HCT116 (cell line): ENCODE results near the gene KCNMB4. TPM values are rescaled to one million over a fixed set of nuclear protein-coding genes. Genes with fewer than 3 reads are reported as not detected.

Source experiments
- ATAC-seq: fragments of 200-7000 bp; cut with Tn5 transposase; 2 replicates; pipeline ENCODE4 v1.9.1; 2020; ENCODE audit warnings: mild to moderate bottlenecking, moderate library complexity
- BruUV-seq: library from RNA; stranded (reverse); fragments of 400-500 nt; replicated peaks from 2 replicates; lab custom pipeline; 2021; lab: Mats Ljungman, UMichigan
- CTCF ChIA-PET: fragments of 300-600 bp; sonication (Branson Sonifier 250); formaldehyde crosslinking; loops from one replicate; lab custom pipeline; 2021; ENCODE audit warnings: antibody characterized with exemption; lab: Charles Lee
- POLR2A ChIA-PET: fragments of 300-600, 350-600 bp; sonication (Branson Sonifier 250); formaldehyde crosslinking; loops from one replicate; lab custom pipeline; 2021; ENCODE audit warnings: antibody characterized with exemption; lab: Charles Lee
- RAD21 ChIA-PET, 2 experiments: fragments of 300-600 bp; sonication (Branson Sonifier 250); formaldehyde crosslinking; loops; one replicate each; lab custom pipeline; 2023; ENCODE audit warnings: low total read pairs in 2 of 2; ENCODE audit not compliant: uncharacterized antibody in 2 of 2, unreplicated experiment in 2 of 2, low non-redundant PET in 1 of 2; lab: Charles Lee
- DNase-seq: peaks from one replicate; pipeline ENCODE4 v3.0.0-alpha.2; 2010; ENCODE audit warnings: low read depth, low spot score
- H2AFZ ChIP-seq: fragments of 200-600 bp; shearing (Covaris generic), sonication (generic); 2 replicates; pipeline ENCODE4 v1.6.1; 2017; ENCODE audit warnings: low read depth, mixed run types, mixed read lengths, antibody characterized with exemption, low read length; ENCODE audit not compliant: poor library complexity, severe bottlenecking
- H3K27ac ChIP-seq: 2 replicates; pipeline ENCODE4 v1.5.1; 2012; ENCODE audit warnings: low read depth, low read length
- H3K27me3 ChIP-seq: fragments of 200-600 bp; sonication (generic); 2 replicates; pipeline ENCODE4 v1.6.1; 2016; ENCODE audit warnings: mixed run types, low read length, mixed read lengths; ENCODE audit not compliant: insufficient read depth
- H3K36me3 ChIP-seq, 2 experiments: fragments of 200-500 bp in 1 of 2; fragments of 200-600 bp in 1 of 2; sonication (Bioruptor generic) in 1 of 2; sonication (generic) in 1 of 2; 2 replicates each; pipeline versions ENCODE4 v1.5.1 to v1.6.1; 2014 to 2016; ENCODE audit warnings: low read length in 2 of 2, inconsistent platforms in 1 of 2, mixed read lengths in 1 of 2, mixed run types in 1 of 2; ENCODE audit not compliant: insufficient read depth in 2 of 2, control insufficient read depth in 1 of 2
- H3K4me1 ChIP-seq, 2 experiments: fragments of 200-600 bp in 1 of 2; sonication (generic) in 1 of 2; 2 replicates each; pipeline versions ENCODE4 v1.5.1 to v1.6.1; 2012 to 2017; ENCODE audit warnings: low read length in 2 of 2, inconsistent platforms in 1 of 2, mild to moderate bottlenecking in 1 of 2, mixed read lengths in 1 of 2, mixed run types in 1 of 2, moderate library complexity in 1 of 2; ENCODE audit not compliant: insufficient read depth in 2 of 2, control insufficient read depth in 1 of 2
- H3K4me2 ChIP-seq: fragments of 200-600 bp; sonication (generic); 2 replicates; pipeline ENCODE4 v1.6.1; 2017; ENCODE audit warnings: mixed run types, low read length, mixed read lengths
- H3K4me3 ChIP-seq, 2 experiments: fragments of 200-600 bp in 1 of 2; sonication (generic) in 1 of 2; replicated peaks in 1 of 2; 2 replicates each; pipeline ENCODE4 v1.5.1; 2011 to 2016; ENCODE audit warnings: low read length in 2 of 2, control low read depth in 1 of 2, low read depth in 1 of 2, mild to moderate bottlenecking in 1 of 2, mixed read lengths in 1 of 2, mixed run types in 1 of 2
- H3K79me2 ChIP-seq: fragments of 200-600 bp; sonication (generic); 2 replicates; pipeline ENCODE4 v1.6.1; 2017; ENCODE audit warnings: mild to moderate bottlenecking, mixed run types, low read length, moderate library complexity, mixed read lengths; ENCODE audit not compliant: insufficient read depth
- H3K9ac ChIP-seq: fragments of 200-600 bp; sonication (generic); 2 replicates; pipeline ENCODE4 v1.6.1; 2016; ENCODE audit warnings: low read length, mixed read lengths
- H3K9me2 ChIP-seq: fragments of 200-600 bp; sonication (generic), shearing (Covaris generic); 2 replicates; pipeline ENCODE4 v1.6.1; 2017; ENCODE audit warnings: mixed run types, mild to moderate bottlenecking, moderate library complexity; ENCODE audit not compliant: insufficient read depth
- H3K9me3 ChIP-seq, 2 experiments: fragments of 200-500 bp in 1 of 2; fragments of 200-600 bp in 1 of 2; sonication (Bioruptor generic) in 1 of 2; sonication (generic) in 1 of 2; 2 replicates each; pipeline ENCODE4 v1.6.1; 2014 to 2017; ENCODE audit warnings: low read length in 2 of 2, mixed read lengths in 2 of 2, inconsistent platforms in 1 of 2, low read depth in 1 of 2, mild to moderate bottlenecking in 1 of 2, mixed run types in 1 of 2, moderate library complexity in 1 of 2; ENCODE audit not compliant: control insufficient read depth in 1 of 2, insufficient read depth in 1 of 2
- H4K20me1 ChIP-seq: fragments of 200-600 bp; sonication (generic), shearing (Covaris generic); 2 replicates; pipeline ENCODE4 v1.6.1; 2017; ENCODE audit warnings: mixed run types, mild to moderate bottlenecking, moderate library complexity; ENCODE audit not compliant: insufficient read depth
- ELF1 ChIP-seq: IDR thresholded peaks from 2 replicates; pipeline ENCODE4 v1.6.1; 2012; ENCODE audit warnings: low read depth, borderline replicate concordance
- FOSL1 ChIP-seq: IDR thresholded peaks from 2 replicates; pipeline ENCODE4 v1.6.1; 2012; ENCODE audit warnings: low read depth
- RAD21 ChIP-seq: IDR thresholded peaks from 2 replicates; pipeline ENCODE4 v1.6.1; 2012; ENCODE audit warnings: low read depth, mild to moderate bottlenecking
- SIN3A ChIP-seq: IDR thresholded peaks from 2 replicates; pipeline ENCODE4 v1.6.1; 2012; ENCODE audit warnings: low read depth
- SP1 ChIP-seq: IDR thresholded peaks from 2 replicates; pipeline ENCODE4 v1.6.1; 2012; ENCODE audit warnings: low read depth
- ZFX ChIP-seq: fragments of 450-650 bp; IDR thresholded peaks from 2 replicates; pipeline ENCODE4 v1.6.1; 2017
- ZNF274 ChIP-seq: fragments of 200-500 bp; sonication (Bioruptor generic); IDR thresholded peaks from 2 replicates; pipeline ENCODE4 v1.6.1; 2014; ENCODE audit warnings: mild to moderate bottlenecking, low read depth, low read length, inconsistent platforms
- intact Hi-C: fragments of 100-400 bp; cut with micrococcal nuclease; formaldehyde crosslinking; loops from 2 replicates; pipeline ENCODE4 v1.10.0; 2022
- total RNA-seq: library from RNA; stranded (reverse); gene quantifications from one replicate; pipeline ENCODE4 v1.2.1, GENCODE V29; 2021; ENCODE audit not compliant: unreplicated experiment
- TF ChIP-seq, protein P1 (sequence below): IDR thresholded peaks from 2 replicates; pipeline ENCODE4 v1.6.1; 2012
- TF ChIP-seq, protein P2 (sequence below), 3 experiments: fragments of 200-600 bp in 1 of 3; sonication (generic) in 1 of 3; IDR thresholded peaks in 2 of 3; conservative IDR thresholded peaks in 1 of 3; 2 replicates each; pipeline ENCODE4 v1.5.1; 2012 to 2017; ENCODE audit warnings: low read depth in 2 of 3, low read length in 2 of 3, antibody characterized with exemption in 1 of 3, borderline replicate concordance in 1 of 3, control low read depth in 1 of 3, mild to moderate bottlenecking in 1 of 3, mixed read lengths in 1 of 3, mixed run types in 1 of 3, moderate library complexity in 1 of 3; ENCODE audit not compliant: insufficient read depth in 1 of 3
- TF ChIP-seq, protein P3 (sequence below): IDR thresholded peaks from 2 replicates; pipeline ENCODE4 v1.6.1; 2012; ENCODE audit warnings: low read depth
- TF ChIP-seq, protein P4 (sequence below): IDR thresholded peaks from 2 replicates; pipeline ENCODE4 v1.6.1; 2011; ENCODE audit warnings: mild to moderate bottlenecking, low read length, moderate library complexity; ENCODE audit not compliant: insufficient replicate concordance; ENCODE audit errors: extremely low read depth

The KCNMB4 gene
- total RNA-seq, 1 experiment from 2014 or later: 5.0 TPM

DNA sequence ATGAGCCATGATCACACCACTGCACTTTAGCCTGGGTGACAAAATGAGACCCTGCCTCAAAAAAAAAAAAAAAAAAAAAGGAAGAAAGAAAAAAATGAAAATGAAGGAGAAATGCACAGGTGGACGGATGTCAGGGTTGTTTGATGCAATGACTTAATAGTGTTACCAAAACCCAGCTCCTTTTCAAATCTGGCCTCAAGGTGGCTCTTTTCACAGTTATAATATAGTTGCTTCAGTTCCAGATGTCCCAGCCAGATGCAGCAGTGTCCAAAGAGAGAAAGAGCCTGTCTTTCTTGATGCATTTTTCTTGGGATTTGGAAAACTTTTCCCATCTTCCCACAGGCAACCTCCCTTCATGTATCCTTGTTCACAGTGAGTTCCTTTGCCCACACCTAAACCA, 36.5 kb downstream of the KCNMB4 start:
- no peak overlapping the region for H3K9ac ChIP-seq
- no peaks in the 10 kb centered on the region for H3K9me3 ChIP-seq
- no peaks in the 10 kb centered on the region for H3K36me3 ChIP-seq
- RAD21 ChIA-PET: interaction anchor here in 1 of 2 experiments (0.7 kb wide), 1 partner anchor 229 kb away, joined by 3 read pairs; no protein-coding TSS in a partner anchor
- H4K20me1 ChIP-seq: no peaks in the 10 kb centered on the region
- H3K27ac ChIP-seq: no peak overlapping the region
- no peaks in the 10 kb centered on the region for H3K27me3 ChIP-seq
- no peaks in the 10 kb centered on the region for H3K9me2 ChIP-seq
- BruUV-seq: no TSS peak
- H3K4me1 ChIP-seq: no peaks in the 10 kb centered on the region
- H3K4me2 ChIP-seq: no peak overlapping the region
- intact Hi-C loops: no loop called here
- ATAC-seq: peak; percentile 60
- DNase-seq: peak; percentile 10
- TF ChIP-seq RAD21: peak; percentile 41
- TF ChIP-seq, protein P1, sequence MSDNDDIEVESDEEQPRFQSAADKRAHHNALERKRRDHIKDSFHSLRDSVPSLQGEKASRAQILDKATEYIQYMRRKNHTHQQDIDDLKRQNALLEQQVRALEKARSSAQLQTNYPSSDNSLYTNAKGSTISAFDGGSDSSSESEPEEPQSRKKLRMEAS: no peak
- TF ChIP-seq, protein P2, sequence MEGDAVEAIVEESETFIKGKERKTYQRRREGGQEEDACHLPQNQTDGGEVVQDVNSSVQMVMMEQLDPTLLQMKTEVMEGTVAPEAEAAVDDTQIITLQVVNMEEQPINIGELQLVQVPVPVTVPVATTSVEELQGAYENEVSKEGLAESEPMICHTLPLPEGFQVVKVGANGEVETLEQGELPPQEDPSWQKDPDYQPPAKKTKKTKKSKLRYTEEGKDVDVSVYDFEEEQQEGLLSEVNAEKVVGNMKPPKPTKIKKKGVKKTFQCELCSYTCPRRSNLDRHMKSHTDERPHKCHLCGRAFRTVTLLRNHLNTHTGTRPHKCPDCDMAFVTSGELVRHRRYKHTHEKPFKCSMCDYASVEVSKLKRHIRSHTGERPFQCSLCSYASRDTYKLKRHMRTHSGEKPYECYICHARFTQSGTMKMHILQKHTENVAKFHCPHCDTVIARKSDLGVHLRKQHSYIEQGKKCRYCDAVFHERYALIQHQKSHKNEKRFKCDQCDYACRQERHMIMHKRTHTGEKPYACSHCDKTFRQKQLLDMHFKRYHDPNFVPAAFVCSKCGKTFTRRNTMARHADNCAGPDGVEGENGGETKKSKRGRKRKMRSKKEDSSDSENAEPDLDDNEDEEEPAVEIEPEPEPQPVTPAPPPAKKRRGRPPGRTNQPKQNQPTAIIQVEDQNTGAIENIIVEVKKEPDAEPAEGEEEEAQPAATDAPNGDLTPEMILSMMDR (IDR thresholded peaks at IDR 0.05 in 2 of 3, conservative IDR thresholded peaks at IDR 0.05 in 1 of 3; ENCODE audit: borderline replicate concordance in 1 of 3, insufficient read depth in 1 of 3, low read depth in 2 of 3, low read length in 2 of 3): peak in 2 of 3 experiments; percentile 8 to 15; a peak in 1 of 6 replicates
- no peak for TF ChIP-seq SP1
- TF ChIP-seq ZFX: no peak
- POLR2A ChIA-PET: no interaction called here
- H3K79me2 ChIP-seq: no peaks in the 10 kb centered on the region
- CTCF ChIA-PET: interaction anchor here (0.8 kb wide), 1 partner anchor 174 kb away, joined by 3 read pairs; no protein-coding TSS in a partner anchor
- H2AFZ ChIP-seq: no peak overlapping the region
- H3K4me3 ChIP-seq: no peak overlapping the region

DNA sequence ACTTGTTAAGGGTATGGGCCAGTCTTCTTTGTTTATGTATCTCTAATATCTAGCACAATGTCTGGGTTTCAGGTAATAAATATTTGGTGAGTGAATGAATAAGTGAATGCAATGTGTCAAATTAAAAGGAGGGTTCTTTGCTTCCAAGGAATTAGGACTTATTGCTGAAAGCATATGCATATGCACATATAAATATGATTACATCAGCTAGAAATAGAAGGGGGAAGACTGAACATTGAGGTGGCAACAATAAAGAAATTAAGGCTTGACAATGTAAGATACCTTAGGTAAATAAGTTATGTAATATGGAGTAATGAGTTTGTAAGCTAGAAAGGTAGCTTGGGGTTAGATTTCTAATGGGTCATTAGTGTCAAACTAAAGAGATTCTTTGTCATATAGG, 37.7 kb downstream of the KCNMB4 start:
- BruUV-seq: no TSS peak
- no peaks in the 10 kb centered on the region for H3K9me2 ChIP-seq
- H3K79me2 ChIP-seq: no peaks in the 10 kb centered on the region
- CTCF ChIA-PET: no interaction called here
- H3K27ac ChIP-seq: no peak overlapping the region
- no peaks in the 10 kb centered on the region for H3K4me1 ChIP-seq
- ATAC-seq (no peak), DNase-seq (no peak)
- no peak overlapping the region for H3K9ac ChIP-seq
- intact Hi-C loops: no loop called here
- no peaks in the 10 kb centered on the region for H3K36me3 ChIP-seq
- H3K9me3 ChIP-seq: no peaks in the 10 kb centered on the region
- POLR2A ChIA-PET: no interaction called here
- H2AFZ ChIP-seq: no peak overlapping the region
- no peak overlapping the region for H3K4me3 ChIP-seq
- RAD21 ChIA-PET: no interaction called here
- no peak overlapping the region for H3K4me2 ChIP-seq
- no peaks in the 10 kb centered on the region for H3K27me3 ChIP-seq
- no peaks in the 10 kb centered on the region for H4K20me1 ChIP-seq
- TF ChIP-seq SIN3A (no peak), FOSL1 (no peak), SP1 (no peak), ZNF274 (no peak), ZFX (no peak), ELF1 (no peak)
- TF ChIP-seq, protein P3, sequence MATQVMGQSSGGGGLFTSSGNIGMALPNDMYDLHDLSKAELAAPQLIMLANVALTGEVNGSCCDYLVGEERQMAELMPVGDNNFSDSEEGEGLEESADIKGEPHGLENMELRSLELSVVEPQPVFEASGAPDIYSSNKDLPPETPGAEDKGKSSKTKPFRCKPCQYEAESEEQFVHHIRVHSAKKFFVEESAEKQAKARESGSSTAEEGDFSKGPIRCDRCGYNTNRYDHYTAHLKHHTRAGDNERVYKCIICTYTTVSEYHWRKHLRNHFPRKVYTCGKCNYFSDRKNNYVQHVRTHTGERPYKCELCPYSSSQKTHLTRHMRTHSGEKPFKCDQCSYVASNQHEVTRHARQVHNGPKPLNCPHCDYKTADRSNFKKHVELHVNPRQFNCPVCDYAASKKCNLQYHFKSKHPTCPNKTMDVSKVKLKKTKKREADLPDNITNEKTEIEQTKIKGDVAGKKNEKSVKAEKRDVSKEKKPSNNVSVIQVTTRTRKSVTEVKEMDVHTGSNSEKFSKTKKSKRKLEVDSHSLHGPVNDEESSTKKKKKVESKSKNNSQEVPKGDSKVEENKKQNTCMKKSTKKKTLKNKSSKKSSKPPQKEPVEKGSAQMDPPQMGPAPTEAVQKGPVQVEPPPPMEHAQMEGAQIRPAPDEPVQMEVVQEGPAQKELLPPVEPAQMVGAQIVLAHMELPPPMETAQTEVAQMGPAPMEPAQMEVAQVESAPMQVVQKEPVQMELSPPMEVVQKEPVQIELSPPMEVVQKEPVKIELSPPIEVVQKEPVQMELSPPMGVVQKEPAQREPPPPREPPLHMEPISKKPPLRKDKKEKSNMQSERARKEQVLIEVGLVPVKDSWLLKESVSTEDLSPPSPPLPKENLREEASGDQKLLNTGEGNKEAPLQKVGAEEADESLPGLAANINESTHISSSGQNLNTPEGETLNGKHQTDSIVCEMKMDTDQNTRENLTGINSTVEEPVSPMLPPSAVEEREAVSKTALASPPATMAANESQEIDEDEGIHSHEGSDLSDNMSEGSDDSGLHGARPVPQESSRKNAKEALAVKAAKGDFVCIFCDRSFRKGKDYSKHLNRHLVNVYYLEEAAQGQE: no peak
- TF ChIP-seq, protein P4, sequence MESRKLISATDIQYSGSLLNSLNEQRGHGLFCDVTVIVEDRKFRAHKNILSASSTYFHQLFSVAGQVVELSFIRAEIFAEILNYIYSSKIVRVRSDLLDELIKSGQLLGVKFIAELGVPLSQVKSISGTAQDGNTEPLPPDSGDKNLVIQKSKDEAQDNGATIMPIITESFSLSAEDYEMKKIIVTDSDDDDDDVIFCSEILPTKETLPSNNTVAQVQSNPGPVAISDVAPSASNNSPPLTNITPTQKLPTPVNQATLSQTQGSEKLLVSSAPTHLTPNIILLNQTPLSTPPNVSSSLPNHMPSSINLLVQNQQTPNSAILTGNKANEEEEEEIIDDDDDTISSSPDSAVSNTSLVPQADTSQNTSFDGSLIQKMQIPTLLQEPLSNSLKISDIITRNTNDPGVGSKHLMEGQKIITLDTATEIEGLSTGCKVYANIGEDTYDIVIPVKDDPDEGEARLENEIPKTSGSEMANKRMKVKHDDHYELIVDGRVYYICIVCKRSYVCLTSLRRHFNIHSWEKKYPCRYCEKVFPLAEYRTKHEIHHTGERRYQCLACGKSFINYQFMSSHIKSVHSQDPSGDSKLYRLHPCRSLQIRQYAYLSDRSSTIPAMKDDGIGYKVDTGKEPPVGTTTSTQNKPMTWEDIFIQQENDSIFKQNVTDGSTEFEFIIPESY: no peak
- TF ChIP-seq, protein P1: no peak
